ENCODE results near the gene RASL12. TPM values are rescaled to one million over a fixed set of nuclear protein-coding genes. Genes with fewer than 3 reads are reported as not detected.

Gene RASL12
- total and polyA plus RNA-seq, 2 of the 8 experiments (the other 6 are each of a cell fraction or from before 2014, with no cell fraction given) = 9.5 to 10.3 TPM

DNA sequence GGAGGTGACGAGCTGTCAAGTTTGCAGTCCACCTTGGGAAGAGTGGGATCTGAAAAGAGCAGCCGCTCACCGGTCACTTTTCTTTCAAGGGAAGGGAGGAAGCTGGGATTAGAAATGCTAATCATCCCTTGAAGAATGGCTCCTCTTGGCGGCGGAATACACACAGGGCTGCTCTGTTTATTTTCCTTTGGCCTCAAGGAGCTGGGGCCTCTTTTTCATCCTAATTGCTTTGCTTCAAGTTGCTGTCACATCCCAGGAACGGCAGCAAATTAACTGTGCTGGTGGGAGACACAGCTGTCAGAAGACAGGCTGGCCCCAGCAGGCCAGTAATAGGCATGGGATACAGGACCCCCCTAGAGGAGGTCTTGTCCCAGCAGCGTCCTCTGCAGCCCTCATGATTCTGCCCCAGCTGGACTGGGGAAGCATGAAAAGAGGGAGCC, 15.5 kb upstream of the RASL12 start (continued):
- TF ChIP-seq, protein P1, sequence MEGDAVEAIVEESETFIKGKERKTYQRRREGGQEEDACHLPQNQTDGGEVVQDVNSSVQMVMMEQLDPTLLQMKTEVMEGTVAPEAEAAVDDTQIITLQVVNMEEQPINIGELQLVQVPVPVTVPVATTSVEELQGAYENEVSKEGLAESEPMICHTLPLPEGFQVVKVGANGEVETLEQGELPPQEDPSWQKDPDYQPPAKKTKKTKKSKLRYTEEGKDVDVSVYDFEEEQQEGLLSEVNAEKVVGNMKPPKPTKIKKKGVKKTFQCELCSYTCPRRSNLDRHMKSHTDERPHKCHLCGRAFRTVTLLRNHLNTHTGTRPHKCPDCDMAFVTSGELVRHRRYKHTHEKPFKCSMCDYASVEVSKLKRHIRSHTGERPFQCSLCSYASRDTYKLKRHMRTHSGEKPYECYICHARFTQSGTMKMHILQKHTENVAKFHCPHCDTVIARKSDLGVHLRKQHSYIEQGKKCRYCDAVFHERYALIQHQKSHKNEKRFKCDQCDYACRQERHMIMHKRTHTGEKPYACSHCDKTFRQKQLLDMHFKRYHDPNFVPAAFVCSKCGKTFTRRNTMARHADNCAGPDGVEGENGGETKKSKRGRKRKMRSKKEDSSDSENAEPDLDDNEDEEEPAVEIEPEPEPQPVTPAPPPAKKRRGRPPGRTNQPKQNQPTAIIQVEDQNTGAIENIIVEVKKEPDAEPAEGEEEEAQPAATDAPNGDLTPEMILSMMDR (IDR thresholded peaks at IDR 0.05; ENCODE audit: control extremely low read depth in 1 of 3, insufficient read depth in 1 of 3, low read depth in 1 of 3, low read length in 3 of 3) = peak in 2 of 3 experiments; percentile 25 to 39; a peak in 2 of 4 replicates
- TF ChIP-seq HDAC2 (IDR thresholded peaks at IDR 0.05; ENCODE audit: borderline replicate concordance in 1 of 2, low read depth in 2 of 2, low read length in 2 of 2) = 0 out of 4 replicates have a peak, but pooled peaks of 1 of the 2 experiments have one; percentile 55
- no peak for TF ChIP-seq E2F6 (IDR thresholded peaks at IDR 0.05)
- TF ChIP-seq SAP30 (IDR thresholded peaks at IDR 0.05; ENCODE audit: insufficient read depth, insufficient replicate concordance, low read length) = peak; percentile 61
